ENCODE results near the gene HIVEP3.

Gene HIVEP3

DNA sequence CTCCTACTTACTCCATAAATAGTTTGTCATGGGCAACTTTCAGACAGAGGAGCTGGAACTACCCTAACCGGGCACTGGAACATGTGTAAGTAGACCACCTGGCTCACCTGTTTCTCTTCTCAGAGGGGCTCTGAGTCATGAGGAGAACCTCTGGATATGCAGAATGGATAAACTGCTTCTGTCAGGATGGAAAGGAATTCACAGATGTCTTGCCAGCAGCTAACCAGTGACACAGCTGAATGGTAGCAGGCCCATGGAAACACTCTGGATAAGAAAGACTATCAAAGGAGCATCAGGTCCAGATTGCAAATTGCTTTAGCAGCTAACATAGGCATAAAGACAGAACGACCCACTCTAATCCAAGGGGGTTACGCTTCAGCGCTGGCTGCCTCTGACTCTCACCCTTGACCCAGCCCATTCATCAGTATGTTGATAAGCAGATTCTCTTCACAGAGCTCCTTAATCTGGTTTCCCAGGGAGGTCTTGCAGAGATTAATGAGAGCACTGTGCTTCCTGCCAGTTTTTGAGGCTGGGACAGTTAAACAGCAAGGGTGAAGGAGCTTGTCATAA, 54.2 kb downstream of the HIVEP3 start:
- Histone ChIP-seq H3K4me1 (ENCODE audit: insufficient read depth, low read length) (peaks cover 50% of the 10 kb centered on the region), H3K36me3 (ENCODE audit: insufficient read depth, low read length) (no peaks in the 10 kb centered on the region)

GRCh38 chr1:41863718-41864117, 55.0 kb downstream of the HIVEP3 start:
- no peak overlapping the region for H3K9ac ChIP-seq (ENCODE audit: low read depth, low read length)
- peaks cover 44% of the 10 kb centered on the region for H3K4me1 ChIP-seq (ENCODE audit: insufficient read depth, low read length)
- no peaks in the 10 kb centered on the region for H3K9me3 ChIP-seq (ENCODE audit: control insufficient read depth, insufficient read depth, low read length)
- no peaks in the 10 kb centered on the region for H3K36me3 ChIP-seq (ENCODE audit: insufficient read depth, low read length)

More for the DNA sequence above, 54.2 kb downstream of the HIVEP3 start:
- H3K9ac ChIP-seq (ENCODE audit: low read depth, low read length), result no peak overlapping the region
- H3K9me3 ChIP-seq (ENCODE audit: control insufficient read depth, insufficient read depth, low read length), result no peaks in the 10 kb centered on the region

DNA sequence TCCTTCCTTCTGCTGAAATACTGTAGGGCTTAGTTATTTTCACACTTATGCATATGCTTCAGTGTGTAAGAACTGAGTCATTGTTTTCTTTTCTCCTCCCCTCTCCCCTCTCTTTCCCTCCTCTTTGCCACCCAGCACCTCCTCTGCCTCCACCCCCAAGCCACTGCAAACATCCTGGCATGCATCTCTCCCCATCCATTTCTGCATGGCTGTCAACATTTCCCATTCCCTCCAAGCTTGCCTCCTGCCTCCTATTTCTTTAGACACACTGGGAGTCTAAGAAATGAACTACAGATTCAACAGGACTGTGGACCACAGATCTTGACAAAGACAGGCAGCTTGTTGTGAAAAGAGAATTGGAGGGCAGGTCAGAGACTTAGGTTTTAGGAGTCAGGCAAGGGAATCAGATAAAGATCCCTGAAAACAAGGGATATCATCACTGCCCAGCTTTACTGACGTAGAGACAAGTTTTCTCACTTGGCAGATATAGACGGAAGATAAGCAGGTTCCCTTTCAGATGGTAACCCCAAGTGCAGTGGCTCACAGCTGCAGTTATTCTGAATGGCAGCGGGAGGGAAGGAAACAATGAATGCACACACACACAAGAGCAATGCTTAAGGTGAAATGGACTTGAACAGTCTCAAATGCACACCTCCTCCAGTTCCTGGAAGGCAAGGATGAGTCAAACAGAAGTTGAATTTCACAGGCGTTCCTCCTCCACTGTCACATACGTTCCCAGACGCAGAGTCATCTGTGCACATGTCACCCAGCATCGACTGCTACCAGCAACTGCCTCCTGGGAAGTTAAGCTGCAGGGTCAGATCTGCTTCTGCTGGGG, 56.1 kb downstream of the HIVEP3 start:
- Histone ChIP-seq H3K4me1 (ENCODE audit: insufficient read depth, low read length) (peaks cover 40% of the 10 kb centered on the region), H3K36me3 (ENCODE audit: insufficient read depth, low read length) (no peaks in the 10 kb centered on the region), H3K9ac (ENCODE audit: low read depth, low read length) (no peak overlapping the region), H3K9me3 (ENCODE audit: control insufficient read depth, insufficient read depth, low read length) (no peaks in the 10 kb centered on the region)

DNA sequence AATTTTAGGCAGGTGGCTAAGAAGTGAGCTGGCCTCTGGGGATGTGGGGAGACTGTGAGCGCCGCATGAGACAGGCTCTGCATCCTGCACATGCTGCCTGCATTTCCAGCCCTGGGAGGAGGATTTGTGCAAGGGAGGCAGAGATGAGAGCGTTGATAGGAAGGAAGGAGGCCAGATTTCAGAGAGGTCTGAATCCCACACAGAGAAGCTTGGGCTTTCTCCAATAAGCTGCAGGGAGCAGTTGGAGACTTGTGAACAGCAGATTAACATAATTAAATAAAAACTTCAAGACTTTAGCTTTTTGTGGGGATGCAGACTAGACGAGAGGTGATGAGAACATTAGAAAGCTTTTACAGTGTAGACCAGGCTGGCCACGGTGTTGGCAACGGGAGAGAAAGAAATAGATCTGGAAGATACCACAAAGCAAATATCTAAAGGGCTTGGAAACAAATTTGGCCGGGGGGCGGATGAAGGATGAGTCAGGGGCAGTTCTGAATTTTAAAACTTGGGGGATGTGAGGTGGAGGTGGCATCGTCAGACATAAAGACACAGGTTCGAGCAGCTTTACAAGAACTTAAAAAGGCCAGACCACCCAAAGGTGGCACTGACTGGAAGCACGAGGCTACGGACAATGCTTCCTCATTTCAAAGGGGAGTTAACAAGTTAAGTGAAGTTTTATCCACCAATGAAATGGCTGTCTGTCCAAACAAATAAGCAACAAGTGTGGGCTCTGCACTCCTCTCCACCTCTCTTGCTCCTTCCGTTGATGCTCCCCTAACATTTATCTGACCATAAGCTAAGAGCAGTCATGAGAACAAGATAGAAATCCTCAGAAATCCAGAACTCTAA, 57.0 kb downstream of the HIVEP3 start:
- H3K4me1 ChIP-seq (ENCODE audit: insufficient read depth, low read length), result peaks cover 40% of the 10 kb centered on the region
- no peak overlapping the region for H3K9ac ChIP-seq (ENCODE audit: low read depth, low read length)
- H3K36me3 ChIP-seq (ENCODE audit: insufficient read depth, low read length), result no peaks in the 10 kb centered on the region

GRCh38 chr1:41860771-41861170, 58.0 kb downstream of the HIVEP3 start:
- Histone ChIP-seq H3K4me1 (ENCODE audit: insufficient read depth, low read length) (peaks cover 40% of the 10 kb centered on the region), H3K9ac (ENCODE audit: low read depth, low read length) (no peak overlapping the region), H3K36me3 (ENCODE audit: insufficient read depth, low read length) (no peaks in the 10 kb centered on the region), H3K9me3 (ENCODE audit: control insufficient read depth, insufficient read depth, low read length) (no peaks in the 10 kb centered on the region)

More for the DNA sequence above, 57.0 kb downstream of the HIVEP3 start:
- H3K9me3 ChIP-seq (ENCODE audit: control insufficient read depth, insufficient read depth, low read length), result no peaks in the 10 kb centered on the region

- H3K9ac ChIP-seq (ENCODE audit: low read depth, low read length), result no peak overlapping the region
- no peaks in the 10 kb centered on the region for H3K36me3 ChIP-seq (ENCODE audit: insufficient read depth, low read length)
- H3K9me3 ChIP-seq (ENCODE audit: control insufficient read depth, insufficient read depth, low read length), result no peaks in the 10 kb centered on the region
- peaks cover 40% of the 10 kb centered on the region for H3K4me1 ChIP-seq (ENCODE audit: insufficient read depth, low read length)
These were observed 58.5 kb downstream of the HIVEP3 start for GRCh38 chr1:41860214-41860613.

DNA sequence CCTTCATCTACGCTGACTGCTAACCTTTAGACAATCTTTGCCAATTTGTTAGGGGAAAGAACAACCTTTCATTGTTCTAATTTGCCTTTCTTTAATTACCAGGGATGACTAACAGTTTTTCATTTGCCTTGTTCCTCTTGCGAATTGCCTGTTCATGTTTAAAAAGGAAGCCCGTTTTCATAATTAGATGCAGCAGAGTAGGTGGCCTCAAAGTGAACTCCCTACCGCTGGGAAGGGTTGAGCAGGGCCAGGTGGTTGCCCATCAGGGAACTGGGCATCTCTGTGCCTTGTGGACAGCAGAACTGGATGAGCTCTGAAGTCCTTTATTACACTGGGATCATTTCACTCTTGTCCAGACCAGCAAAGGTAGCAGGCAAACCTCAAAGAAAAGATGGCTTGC, 59.0 kb downstream of the HIVEP3 start:
- Histone ChIP-seq H3K4me1 (ENCODE audit: insufficient read depth, low read length) (peaks cover 40% of the 10 kb centered on the region), H3K9me3 (ENCODE audit: control insufficient read depth, insufficient read depth, low read length) (no peaks in the 10 kb centered on the region), H3K9ac (ENCODE audit: low read depth, low read length) (no peak overlapping the region), H3K36me3 (ENCODE audit: insufficient read depth, low read length) (no peaks in the 10 kb centered on the region)

- no peak overlapping the region for H3K9ac ChIP-seq (ENCODE audit: low read depth, low read length)
- no peaks in the 10 kb centered on the region for H3K36me3 ChIP-seq (ENCODE audit: insufficient read depth, low read length)
- no peaks in the 10 kb centered on the region for H3K9me3 ChIP-seq (ENCODE audit: control insufficient read depth, insufficient read depth, low read length)
- peaks cover 27% of the 10 kb centered on the region for H3K4me1 ChIP-seq (ENCODE audit: insufficient read depth, low read length)
These were observed 61.8 kb downstream of the HIVEP3 start for GRCh38 chr1:41856944-41857285.

- H3K4me1 ChIP-seq (ENCODE audit: insufficient read depth, low read length), result peaks cover 26% of the 10 kb centered on the region
- no peaks in the 10 kb centered on the region for H3K36me3 ChIP-seq (ENCODE audit: insufficient read depth, low read length)
- H3K9ac ChIP-seq (ENCODE audit: low read depth, low read length), result no peak overlapping the region
- no peaks in the 10 kb centered on the region for H3K9me3 ChIP-seq (ENCODE audit: control insufficient read depth, insufficient read depth, low read length)
These were observed 62.4 kb downstream of the HIVEP3 start for GRCh38 chr1:41856151-41856943.

DNA sequence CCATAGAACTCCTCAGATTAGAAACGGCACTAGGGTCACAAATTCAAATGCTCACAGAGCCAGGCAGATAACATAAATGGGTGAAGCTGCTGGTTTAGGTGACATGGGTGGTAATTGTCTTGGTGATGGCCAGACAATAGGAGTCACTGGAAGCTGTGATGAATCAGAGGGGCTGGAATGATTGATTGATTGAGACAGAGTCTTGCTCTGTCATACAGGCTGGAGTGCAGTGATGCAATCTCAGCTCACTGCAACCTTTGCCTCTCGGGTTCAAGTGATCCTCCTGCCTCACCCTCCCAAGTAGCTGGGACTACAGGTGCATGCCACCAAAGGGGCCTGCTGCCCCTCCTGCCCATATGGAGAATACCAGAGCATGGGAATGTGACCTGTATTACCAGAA, 63.0 kb downstream of the HIVEP3 start:
- Histone ChIP-seq H3K4me1 (ENCODE audit: insufficient read depth, low read length) (peaks cover 20% of the 10 kb centered on the region), H3K9ac (ENCODE audit: low read depth, low read length) (no peak overlapping the region), H3K36me3 (ENCODE audit: insufficient read depth, low read length) (no peaks in the 10 kb centered on the region), H3K9me3 (ENCODE audit: control insufficient read depth, insufficient read depth, low read length) (no peaks in the 10 kb centered on the region)

DNA sequence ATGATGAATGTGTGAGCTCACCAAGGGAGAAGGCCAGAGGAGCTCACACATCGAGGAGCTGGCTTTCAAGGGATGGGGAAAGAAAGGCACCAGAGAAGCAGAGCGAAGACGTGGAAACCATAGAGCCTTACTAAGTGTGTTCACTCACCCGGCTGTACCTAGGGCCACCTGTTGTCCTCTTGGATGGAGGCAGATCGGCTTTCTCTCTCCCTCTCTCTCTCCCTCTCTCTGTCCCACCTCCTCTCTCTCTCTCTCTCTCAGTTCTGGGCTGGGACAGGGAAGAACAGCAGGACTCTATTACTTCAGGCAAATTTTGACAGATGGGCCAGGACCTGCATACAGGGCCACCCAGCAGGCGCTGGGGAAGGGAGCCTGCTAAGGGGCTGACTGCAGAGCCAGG, 64.8 kb downstream of the HIVEP3 start:
- H3K9ac ChIP-seq (ENCODE audit: low read depth, low read length), result no peak overlapping the region
- no peaks in the 10 kb centered on the region for H3K36me3 ChIP-seq (ENCODE audit: insufficient read depth, low read length)
- H3K9me3 ChIP-seq (ENCODE audit: control insufficient read depth, insufficient read depth, low read length), result no peaks in the 10 kb centered on the region
- H3K4me1 ChIP-seq (ENCODE audit: insufficient read depth, low read length), result peaks cover 8% of the 10 kb centered on the region

DNA sequence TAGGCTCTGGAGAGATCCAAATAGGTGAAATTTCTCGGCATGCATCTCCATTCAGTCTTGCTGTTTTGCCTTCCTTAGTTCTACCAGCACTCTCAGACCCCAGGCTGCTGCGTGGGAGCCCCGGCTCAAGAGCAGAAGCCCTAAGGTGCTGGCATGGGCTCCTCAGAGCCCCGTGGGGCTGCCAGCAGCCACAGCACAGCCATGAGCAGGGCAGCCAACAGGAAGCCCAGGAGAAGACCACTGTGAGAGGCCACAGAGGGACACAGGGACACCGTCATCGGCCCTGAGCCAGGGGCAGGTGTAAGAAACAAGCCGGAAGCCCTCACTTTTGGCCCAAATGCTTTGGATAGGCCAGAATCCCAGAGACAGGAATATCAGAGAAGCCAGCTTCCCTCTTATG, 66.6 kb downstream of the HIVEP3 start:
- H3K36me3 ChIP-seq (ENCODE audit: insufficient read depth, low read length), result no peaks in the 10 kb centered on the region
- H3K9me3 ChIP-seq (ENCODE audit: control insufficient read depth, insufficient read depth, low read length), result no peaks in the 10 kb centered on the region
- no peak overlapping the region for H3K9ac ChIP-seq (ENCODE audit: low read depth, low read length)
- peaks cover 8% of the 10 kb centered on the region for H3K4me1 ChIP-seq (ENCODE audit: insufficient read depth, low read length)

DNA sequence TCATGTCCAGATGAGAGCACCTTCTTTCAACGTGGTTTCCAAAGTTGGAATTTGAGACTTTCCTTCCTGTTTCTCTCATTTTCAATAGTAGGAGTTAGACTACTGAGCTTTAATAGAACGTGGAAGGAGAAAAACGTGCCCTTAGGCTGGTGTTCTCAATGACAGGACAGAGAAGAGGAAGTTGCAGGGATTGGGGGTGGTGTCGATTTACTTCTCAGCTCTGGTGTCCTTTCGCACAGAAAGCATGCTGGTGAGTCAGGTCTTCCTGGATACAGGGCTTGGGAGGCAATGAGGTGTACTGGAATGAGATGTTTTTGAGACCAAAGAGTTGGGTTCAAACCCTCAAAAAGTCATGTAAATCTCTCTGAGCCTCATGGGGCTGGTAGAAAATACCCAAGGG, 67.1 kb downstream of the HIVEP3 start:
- Histone ChIP-seq H3K36me3 (ENCODE audit: insufficient read depth, low read length) (no peaks in the 10 kb centered on the region), H3K4me1 (ENCODE audit: insufficient read depth, low read length) (peaks cover 8% of the 10 kb centered on the region), H3K9ac (ENCODE audit: low read depth, low read length) (no peak overlapping the region), H3K9me3 (ENCODE audit: control insufficient read depth, insufficient read depth, low read length) (no peaks in the 10 kb centered on the region)

GRCh38 chr1:41850029-41850428, 68.7 kb downstream of the HIVEP3 start:
- Histone ChIP-seq H3K9me3 (ENCODE audit: control insufficient read depth, insufficient read depth, low read length) (no peaks in the 10 kb centered on the region), H3K4me1 (ENCODE audit: insufficient read depth, low read length) (peaks cover 8% of the 10 kb centered on the region), H3K9ac (ENCODE audit: low read depth, low read length) (no peak overlapping the region), H3K36me3 (ENCODE audit: insufficient read depth, low read length) (no peaks in the 10 kb centered on the region)
